HG03521 (cell line): ENCODE results near the gene MINDY1.

Experiments used
- ATAC-seq: cut with Tn5 transposase; IDR thresholded peaks from one replicate; pipeline ENCODE4 v1.9.1; 2021; ENCODE audit warnings: mild to moderate bottlenecking, moderate library complexity; ENCODE audit not compliant: unreplicated experiment

The MINDY1 gene

GRCh38 chr1:150967936-150968335 is 38.8 kb downstream of the MINDY1 start:
- no peak for ATAC-seq

DNA sequence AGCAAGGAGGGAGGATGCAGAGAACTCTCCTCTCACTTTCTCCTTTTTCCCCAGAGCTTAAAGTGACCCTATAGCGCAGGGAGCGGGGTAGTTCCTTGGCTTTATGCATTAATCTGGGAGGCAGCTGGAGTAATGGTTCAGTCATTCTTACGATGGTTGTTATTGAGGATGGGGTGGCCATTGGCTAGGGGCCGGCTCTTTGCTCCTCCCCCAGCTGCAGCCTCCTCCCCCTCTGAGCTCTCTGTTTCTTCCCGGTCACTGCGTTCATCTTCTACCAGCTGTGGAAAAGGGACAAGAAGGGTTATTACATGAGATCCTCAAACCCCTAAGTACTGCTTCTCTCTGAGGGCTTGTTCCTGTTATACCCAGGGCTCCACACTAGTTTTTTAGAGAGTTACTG is 40.7 kb downstream of the MINDY1 start:
- no peak for ATAC-seq

GRCh38 chr1:150965605-150966004 is 41.1 kb downstream of the MINDY1 start:
- ATAC-seq: no peak

DNA sequence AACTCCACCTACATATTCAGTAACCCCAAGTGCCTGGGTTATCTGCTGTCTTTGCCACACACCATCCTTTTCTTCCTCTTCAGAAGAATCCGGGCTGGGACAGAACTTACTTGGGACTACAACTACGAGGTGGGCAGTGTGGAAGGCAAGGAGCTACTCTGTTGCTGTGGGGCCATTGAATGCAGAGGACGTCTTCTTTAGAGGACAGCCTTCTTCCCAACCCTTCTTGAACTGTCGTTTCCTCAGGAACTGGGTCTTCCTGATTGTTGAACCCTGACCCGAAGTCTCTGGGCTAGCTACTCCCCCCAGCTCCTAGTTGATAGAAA is 42.6 kb downstream of the MINDY1 start:
- ATAC-seq: no peak

GRCh38 chr1:150963321-150964163 is 43.2 kb downstream of the MINDY1 start:
- ATAC-seq: no peak

- no peak for ATAC-seq
These were observed 44.9 kb downstream of the MINDY1 start for GRCh38 chr1:150961756-150962155.

- ATAC-seq: no peak
These were observed 46.1 kb downstream of the MINDY1 start for GRCh38 chr1:150960646-150961045.

DNA sequence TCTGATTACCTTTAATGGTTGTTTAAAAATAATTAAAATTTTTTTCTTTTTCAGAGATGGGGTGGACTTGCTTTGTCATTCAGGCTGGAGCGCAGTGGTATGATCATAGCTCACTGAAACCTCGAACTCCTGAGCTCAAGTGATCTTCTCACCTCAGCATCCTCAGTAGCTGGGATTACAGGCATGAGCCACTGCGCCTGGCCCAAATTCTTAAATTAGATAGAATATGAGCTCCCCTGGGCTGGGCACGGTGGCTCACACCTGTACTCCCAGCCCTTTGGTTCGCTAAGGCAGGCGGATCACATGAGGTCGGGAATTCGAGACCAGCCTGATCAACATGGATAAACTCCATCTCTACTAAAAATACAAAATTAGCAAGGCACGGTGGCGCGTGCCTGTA is 49.0 kb downstream of the MINDY1 start:
- no peak for ATAC-seq

- no peak for ATAC-seq
These were observed 51.4 kb downstream of the MINDY1 start for GRCh38 chr1:150955280-150955679.

DNA sequence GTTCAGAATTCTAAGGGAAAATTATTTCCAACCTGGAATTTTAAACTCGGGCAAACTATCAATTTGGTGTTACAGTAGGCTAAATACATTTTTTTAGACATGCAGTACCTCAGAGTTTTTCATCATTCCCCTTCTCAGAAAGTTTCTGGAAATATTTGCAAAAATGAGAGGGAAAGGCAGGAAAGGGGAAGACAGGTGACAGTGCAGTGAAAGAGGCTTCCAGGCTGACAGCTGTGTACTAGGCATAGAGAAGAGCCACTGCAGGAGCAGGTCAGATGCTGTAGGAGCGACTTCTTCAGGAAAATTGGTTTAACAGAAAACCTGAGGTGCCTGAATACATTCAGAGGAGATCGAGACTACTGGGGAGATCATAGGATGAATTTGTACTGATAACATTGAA is 52.0 kb downstream of the MINDY1 start:
- ATAC-seq: no peak
